Measurements from ENCODE around the gene PTPRK.

Gene PTPRK

DNA sequence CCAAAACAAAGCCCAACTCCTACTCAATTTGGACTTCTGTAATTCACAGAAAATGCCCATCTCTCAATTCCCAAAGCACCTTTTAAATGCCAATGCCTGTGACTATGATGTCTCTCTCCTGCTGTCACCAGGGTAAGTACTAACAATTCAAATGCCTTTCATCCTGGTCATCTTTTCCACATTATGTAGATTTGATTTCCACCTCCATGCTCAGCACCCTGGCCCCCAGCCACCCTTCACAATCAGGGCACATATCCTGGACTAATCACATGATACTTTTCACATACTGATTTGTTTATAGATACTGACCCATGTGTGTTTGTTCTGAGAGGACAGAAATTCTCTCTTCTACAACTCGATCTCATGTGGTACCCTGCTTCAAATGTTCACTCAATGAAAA, 236.3 kb downstream of the PTPRK start:
- DNase-seq (ENCODE audit: low spot score): no peak

DNA sequence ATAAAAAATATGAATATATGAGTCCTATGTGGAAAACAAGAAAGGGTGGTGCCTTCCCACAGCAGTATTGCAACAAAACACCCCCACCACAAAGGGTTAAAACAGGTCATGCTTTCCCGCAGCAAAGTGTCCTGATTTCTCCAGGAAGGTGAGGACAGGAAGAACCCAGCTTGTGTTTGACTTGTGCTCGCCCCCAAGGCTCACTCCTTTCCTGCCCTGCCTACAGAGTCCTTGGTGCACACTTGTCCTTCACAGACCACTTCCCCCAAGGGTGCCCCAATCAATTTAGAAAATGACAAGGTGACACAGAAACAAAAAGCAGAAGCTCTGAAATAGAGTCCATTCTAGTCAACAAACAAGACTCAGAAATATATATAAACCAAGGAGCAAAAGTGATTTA, 237.4 kb downstream of the PTPRK start:
- DNase-seq (ENCODE audit: low spot score): no peak

DNA sequence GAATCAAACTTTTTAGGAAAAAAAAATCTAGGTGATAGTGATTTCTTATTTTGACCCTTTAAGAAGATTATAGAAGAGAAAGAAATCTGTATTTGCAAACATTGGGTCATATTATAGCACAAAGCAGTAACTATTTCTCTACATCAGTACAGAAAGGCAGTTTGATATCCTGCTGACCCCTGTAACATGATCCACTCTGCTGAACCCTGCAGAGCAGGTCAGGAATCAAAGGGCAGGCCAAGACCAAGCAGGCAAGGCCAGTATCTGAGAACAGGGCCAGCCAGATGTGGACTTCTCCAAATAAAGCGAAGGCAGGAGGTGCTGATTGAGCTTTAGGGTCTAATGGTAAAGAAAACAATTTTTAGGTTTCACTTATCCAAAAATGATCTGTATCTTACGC, 239.4 kb downstream of the PTPRK start:
- no peak for DNase-seq (ENCODE audit: low spot score)

DNA sequence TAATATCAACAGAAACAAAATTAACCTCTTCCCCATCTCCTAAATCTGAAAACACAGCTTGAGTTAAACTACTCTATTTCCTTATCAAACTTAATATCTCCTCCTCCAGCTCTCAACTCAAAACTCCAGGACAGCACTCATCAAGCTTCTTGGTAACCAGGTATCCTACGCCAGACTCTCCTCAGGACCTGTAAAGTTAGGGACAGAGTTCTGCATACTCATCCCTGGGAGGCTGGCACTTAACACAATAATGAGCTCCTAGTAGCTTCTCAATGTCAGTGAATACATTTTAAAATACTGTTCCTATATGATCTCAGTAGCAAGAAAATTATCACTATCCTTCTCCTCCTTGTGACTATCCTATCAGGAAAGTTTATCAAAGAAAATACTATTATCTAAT, 240.3 kb downstream of the PTPRK start:
- no peak for DNase-seq (ENCODE audit: low spot score)

DNA sequence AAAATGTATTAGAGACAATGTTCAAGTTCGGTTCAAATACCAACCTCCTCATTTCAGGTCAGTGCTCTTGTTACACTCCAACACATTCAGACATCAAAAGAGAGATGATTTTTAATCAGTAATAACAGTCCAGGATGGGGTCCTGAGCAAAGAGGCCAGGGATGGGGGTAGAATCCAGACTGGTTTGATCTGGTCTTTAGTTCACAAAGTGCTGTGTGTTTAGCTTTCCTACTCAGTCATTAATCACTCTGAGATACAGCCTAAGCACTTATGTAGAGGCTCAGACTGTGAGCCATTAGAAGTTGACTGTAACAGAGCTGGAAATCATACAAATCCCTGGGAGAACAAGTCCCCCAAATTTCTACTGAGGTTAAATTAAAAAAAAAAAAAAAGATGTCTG, 241.6 kb downstream of the PTPRK start:
- DNase-seq (ENCODE audit: low spot score): no peak

DNA sequence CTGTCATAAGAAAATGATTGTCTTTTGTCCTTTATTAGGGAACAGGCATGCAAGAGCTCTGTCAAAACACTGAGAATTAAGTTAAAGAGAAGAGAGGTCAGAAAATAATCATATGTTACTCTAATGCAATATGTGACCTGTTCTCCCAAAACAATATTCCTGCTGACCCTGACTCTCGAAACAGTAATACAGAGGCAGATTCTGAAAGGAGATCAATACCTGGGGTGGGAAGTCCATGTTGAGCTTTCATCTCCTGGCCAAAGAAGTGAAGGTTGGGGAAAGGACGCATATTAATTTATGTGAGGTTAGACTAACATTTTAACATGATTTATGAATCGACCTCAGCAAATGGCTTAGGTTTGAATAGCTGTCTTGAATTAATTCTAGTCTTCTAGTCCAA, 243.0 kb downstream of the PTPRK start:
- DNase-seq (ENCODE audit: low spot score): no peak

DNA sequence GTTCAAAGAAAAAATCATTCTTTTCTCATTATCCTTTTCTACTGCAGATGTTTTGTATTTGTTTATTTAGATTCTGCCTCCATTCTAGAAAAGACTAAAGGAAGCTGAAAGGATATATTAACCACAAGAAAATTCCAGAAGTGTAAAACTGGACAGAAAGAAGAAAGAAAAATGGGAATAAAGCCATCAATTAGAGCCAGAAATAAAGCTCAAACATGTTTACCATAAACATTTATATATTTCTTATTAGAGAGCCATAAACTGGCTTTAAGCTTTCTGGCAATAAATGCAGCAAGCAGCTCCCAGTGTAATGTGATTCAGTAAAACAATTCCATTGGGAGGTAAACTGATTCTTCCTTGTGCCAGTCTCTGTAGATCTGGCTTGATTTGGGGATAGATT, 244.1 kb downstream of the PTPRK start:
- DNase-seq (ENCODE audit: low spot score): no peak

DNA sequence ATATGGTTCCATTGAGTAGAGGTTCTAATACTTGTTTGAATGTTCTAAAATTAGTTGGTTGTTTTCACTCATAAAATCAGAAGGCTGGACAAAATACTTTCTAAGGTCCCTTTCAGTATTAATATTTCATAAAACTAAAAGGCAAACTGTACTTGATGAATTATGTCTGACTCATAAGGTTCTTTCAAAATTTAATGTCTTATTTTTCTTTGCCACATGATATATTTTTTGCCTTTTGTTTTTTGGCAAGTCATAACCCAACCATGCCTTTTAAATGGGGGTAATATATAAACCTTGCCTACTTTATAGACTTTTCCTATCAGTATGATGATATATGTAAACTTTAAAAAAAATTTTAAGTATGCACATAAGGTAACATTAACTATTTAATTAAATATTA, 244.7 kb downstream of the PTPRK start:
- no peak for DNase-seq (ENCODE audit: low spot score)

DNA sequence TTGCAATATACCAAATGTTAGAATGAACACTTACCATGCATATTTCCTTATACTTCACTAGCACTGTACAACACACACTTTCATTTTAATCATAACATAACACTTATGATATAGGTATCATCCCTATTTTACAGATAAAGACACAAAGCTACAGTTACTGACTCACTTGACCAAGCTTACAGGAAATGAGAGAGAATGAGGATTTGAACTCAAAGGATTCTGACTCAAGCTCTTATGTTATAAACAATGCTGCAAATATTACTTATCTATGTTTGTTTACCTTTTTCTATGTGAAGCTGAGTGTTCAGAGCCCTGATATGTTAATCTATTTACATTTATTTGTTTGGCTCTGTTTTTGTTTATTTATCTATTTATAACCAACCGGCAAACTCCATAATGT, 245.4 kb downstream of the PTPRK start:
- no peak for DNase-seq (ENCODE audit: low spot score)

DNA sequence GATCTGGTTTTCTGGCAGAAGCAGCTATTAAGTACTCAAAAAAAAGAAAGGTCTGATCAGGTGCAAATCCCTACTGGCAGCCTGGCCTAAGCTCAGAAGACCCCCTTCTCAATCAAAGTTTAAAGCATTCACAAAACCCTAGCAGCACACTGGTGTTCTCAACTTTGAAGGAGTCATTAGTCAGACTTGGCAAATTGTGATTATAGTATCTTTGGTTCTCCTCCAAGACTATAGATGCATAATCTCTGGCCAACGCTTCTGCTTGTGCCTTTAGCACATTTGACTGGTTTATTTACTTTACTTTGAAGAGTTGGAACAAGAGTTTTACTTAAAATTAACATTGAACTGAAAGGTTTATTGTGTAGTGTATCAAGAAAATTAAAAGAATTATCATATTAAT, 248.9 kb downstream of the PTPRK start:
- no peak for DNase-seq (ENCODE audit: low spot score)

DNA sequence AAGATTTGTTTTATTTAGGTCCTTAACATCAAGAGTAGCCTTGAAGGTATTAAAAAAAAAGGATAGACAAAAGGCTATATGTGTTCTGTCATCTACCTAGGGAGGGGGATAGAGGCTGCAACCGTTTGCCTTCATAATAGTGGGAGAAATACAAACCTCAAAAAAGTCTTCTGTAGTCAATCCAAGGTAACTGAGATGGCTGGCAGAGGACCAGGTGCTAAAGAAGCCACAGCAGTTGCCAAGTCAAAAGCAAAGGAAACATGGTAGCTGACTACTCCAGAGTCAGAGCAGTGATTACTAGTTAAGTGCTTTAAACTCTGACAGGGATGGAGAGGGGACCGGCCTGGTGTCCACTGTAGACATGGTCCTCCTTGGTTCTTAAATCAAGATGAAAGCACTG, 249.4 kb downstream of the PTPRK start:
- no peak for DNase-seq (ENCODE audit: low spot score)

DNA sequence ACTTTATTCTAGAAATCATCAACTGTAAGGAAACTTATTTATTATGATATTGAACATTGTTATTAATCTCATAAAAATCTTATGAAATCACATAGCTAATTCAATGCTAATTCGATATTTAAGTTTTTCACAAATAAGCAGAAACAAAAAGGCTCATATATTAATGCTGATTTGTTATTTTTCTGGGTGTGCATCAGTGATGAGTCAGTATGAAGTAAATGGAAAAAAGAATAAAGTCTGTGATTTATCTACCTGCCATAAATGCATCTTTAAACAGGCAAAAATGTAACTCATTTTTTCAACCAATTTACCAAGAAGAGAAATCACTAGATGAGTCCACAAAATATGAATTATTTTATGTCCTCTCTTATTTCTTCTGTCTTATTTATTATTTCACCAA, 253.5 kb downstream of the PTPRK start:
- DNase-seq (ENCODE audit: low spot score): no peak

DNA sequence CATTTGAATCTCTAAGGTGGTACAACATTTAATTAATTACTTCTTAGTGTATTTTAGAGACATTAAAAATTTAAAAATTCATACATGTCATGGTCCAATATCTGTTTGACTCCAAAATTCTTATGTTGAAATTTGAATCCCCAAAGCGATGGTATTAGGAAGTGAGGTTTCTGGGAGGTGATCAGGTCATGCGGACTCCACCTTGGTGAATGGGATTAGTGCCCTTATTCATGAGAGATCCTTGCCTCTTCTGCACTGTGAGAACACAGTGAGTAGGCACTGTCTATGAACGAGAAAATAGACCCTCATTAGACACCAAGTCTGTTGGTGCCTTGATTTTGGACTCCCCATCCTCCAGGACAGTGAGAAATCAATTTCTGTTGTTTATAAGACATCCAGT, 254.7 kb downstream of the PTPRK start:
- DNase-seq (ENCODE audit: low spot score): no peak

DNA sequence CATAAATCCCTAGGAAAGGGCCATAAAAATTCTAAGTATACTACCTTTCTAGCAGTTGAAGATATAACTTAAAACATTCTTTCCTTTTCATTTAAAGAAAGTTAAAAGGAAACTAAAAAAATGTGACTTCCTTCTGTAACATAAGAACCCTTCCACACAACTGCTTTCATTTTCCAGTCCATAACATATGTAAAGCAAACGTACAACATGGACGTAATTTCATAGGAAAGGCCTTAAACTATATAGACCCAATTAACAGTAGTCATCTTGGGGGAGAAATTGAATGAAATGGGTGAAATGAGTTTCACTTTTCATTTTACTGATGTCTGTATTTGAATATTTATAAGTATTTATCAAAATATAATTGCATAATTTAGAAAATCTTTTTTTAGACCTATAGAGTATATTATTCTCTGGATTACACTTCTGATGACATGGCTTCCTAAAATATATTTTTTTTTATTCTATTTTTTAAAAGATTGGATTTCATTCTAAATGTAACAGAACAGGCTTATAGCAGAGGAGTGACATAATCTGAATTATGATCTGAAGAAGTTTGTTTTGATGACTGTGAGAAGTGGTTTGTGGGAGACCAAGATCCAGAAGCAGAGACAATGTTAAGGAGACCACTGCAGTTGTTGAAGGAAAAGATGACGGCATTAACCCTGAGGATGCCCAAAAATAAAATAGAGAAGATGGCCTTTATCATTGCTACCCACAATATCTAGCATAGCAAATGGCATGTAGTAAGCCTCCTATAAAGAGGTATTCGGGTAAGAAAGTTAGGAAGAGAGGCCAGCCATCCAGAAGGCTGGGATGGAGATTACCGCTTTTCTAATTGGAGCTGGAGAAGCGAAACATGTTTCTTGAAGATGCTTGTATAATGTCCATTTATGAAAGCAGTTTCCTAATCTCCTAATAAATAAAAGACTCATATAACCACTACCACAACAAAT, 260.4 kb downstream of the PTPRK start:
- DNase-seq (ENCODE audit: low spot score): no peak

DNA sequence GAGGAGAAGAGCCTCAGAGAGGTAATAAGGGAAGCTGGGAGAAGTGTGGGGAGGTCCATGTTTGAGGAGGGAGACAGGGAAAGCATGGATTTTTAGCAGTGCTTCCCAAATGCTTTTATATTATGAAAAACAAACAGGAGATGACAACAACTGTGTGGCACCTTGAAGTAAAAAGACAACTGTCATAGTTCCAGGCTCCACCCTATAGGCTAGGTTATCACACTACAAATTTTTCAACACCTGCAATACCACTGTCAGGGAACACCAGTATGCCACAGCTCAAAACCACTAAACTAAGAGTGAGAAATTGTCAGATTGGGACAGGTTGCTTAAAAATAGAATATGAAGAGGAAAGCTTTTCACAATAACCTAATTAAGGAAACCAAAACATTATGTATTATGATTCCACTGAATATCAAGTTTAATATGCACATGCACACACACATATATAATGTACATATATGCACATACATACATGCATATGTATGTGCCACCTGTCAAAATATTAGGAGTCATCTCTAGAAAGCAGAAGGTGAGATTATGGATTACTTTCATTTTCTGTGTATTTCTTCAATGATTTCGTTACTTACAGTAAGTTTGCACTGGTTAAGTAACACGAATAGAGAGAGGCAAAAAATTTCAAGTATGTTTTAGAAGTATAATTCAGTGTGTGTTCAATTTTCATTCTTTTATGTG, 261.2 kb downstream of the PTPRK start:
- no peak for DNase-seq (ENCODE audit: low spot score)

DNA sequence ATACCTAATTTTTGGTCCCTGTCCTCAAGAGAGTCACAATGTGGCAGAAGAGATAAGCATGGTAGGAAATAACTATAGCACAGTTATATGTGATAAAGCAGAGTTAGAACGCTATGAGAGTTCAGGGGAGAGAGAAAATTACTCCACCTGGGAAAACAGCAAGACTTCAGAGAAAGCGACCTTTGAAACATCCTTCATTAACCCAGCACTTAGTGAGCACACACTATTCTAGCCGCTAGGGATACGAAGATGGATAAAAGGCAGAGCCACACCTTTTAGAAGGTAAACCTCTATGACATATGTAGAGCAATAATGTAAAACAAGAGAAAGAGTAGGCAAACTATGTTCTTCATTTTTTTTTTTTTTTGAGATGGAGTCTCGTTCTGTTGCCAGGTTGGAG, 264.3 kb downstream of the PTPRK start:
- no peak for DNase-seq (ENCODE audit: low spot score)

DNA sequence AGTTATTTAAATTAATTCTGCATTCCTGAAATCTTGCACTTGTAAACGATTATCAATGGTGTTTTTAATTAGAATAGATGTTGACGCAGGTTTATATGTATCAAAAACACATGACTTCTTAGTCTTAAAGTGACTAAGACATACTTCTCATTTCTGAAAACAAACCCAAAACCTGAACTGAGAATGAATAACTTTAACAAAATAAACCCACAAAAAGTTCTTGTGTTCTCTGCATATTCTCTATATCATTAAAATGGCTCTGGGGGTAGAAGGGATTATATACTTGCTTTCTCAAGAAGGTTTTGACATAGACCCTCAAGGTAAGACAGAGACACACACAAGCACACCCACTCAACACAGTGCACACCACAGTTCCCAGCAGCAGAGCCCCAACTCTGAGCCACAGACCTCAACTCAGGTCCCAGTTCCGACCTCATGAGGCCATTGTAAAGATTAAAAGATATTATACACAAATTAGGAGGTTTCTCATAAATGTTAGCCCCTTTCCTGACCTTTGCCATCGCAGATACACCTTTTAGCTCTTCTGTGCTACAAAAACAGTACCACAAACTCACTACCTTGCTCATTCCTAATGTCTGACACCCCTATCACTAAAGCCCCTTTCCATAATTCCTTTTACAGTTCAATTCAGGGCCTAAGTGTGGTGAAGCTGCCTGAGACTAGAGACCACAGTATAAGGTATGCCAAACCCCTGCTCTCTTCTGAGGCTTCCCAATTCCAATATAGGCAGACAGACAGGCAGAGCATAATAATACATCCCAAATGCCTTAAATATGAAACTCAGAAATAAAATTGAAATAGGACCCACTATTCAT, 267.8 kb downstream of the PTPRK start:
- no peak for DNase-seq (ENCODE audit: low spot score)

DNA sequence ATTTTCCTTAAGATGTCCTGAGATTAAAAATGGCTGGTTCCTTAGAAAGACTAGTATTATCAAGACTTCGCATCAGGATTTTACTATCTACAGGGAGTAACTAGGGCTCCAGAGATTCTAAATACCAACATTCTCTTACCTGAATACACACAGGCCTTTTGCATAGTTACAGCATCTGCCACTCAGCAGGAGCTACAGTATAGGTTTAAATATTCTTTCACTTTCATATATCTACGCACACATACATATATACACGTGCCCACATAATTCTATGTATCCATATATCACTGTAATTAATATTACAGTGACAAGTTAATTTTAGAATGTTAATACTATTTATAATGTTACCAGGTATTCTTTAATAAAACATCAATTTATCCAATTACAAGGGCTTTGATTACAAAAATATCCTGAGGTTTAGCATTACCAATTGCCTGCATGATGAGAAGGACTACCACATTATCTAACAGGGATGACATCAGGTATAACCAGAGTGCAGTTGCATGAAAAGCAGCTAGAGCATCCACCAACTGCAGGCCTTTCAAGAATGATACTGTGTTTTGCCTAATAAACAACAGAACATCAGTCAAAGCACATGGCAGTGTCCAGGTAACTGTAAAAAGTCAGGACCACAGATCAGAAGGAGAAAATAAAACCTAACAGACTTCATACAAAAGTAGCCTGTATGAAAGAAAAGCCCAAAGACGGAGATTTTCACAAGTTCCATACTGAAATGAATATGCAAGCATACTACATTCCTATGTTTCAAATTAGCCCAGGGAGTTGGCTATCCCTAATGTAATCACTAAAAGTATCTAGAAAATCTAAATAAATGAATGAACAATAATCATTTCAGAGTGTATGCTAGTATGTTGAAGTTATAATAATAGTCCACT, 268.7 kb downstream of the PTPRK start:
- no peak for DNase-seq (ENCODE audit: low spot score)

DNA sequence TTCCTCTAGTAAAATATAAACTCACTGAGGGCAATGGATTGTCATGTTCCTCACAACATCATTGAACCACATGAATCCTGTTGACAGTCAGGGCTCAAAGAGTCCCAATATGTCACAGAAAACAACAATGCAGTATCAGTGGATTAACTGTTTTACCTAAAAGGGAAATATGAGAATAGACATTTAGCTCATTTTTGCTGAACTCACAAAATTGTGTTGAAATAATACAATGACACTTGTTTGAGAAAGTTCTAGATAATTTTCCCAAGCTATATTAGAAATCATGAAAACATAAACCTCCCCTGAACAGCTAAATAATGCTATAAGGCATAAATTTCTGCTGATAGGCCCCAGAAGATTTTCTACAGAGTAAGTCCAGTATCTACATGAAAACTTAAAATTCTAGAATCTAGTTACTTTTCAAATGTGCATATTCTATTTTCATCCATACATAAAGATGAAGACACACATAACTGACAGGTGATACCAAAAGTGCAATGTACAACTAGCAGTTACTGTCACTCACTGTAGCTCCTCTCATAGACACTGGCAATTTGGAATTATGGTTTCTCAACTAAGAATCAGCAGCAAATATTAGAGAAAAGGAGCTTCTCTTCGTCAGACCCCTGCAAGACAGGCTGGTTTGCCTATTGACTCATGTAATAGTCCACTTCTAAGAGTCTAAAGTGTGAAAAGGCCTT, 269.9 kb downstream of the PTPRK start:
- no peak for DNase-seq (ENCODE audit: low spot score)

DNA sequence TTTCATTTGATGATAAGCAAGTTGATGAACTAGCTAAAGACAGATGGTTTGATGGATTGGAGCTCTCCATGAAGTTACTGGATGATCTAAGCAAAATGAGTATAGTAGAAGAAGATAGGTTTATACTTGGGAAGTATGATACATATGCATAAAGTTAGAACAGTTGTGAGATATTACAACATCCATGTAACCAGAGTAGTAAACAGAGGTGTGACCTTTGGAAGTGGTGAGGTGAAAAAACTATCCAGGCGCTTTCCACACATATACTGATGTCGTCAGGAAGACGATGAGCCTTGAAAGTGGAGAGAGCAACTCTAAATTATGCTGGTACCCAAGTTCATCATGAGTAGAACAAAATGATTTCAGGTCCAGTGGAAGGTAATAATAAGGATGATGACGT, 271.0 kb downstream of the PTPRK start:
- DNase-seq (ENCODE audit: low spot score): no peak
